Measurements from ENCODE around the gene PCSK9. TPM values are rescaled to one million over a fixed set of nuclear protein-coding genes. Genes with fewer than 3 reads are reported as not detected.

PCSK9 gene
- total RNA-seq, 1 donor from 2014 or later: 0.07 TPM

- H3K9me3 Mint-ChIP-seq: no peaks in the 10 kb centered on the region
- peaks cover 11% of the 10 kb centered on the region for H3K4me1 Mint-ChIP-seq (ENCODE audit: low read depth)
- H3K27me3 Mint-ChIP-seq (ENCODE audit: low read depth): no peaks in the 10 kb centered on the region
- H3K27ac Mint-ChIP-seq: no peak overlapping the region
- H3K36me3 Mint-ChIP-seq (ENCODE audit: low read depth): no peaks in the 10 kb centered on the region
- DNase-seq (ENCODE audit: low spot score): no peak
- no peak overlapping the region for H3K4me3 Mint-ChIP-seq (ENCODE audit: low read depth)
- intact Hi-C loops (cut with micrococcal nuclease): no loop called here
Measured at GRCh38 chr1:55059302-55060132, 20.2 kb downstream of the PCSK9 start.

- intact Hi-C loops (cut with micrococcal nuclease): no loop called here
- DNase-seq (ENCODE audit: low spot score): no peak
- H3K27ac Mint-ChIP-seq: no peak overlapping the region
Measured at GRCh38 chr1:55060133-55060999, 21.0 kb downstream of the PCSK9 start.

GRCh38 chr1:55061000-55061705 is 21.8 kb downstream of the PCSK9 start:
- Mint-ChIP-seq H3K27me3 (ENCODE audit: low read depth) (no peaks in the 10 kb centered on the region), H3K9me3 (no peaks in the 10 kb centered on the region), H3K4me1 (ENCODE audit: low read depth) (peaks cover 11% of the 10 kb centered on the region), H3K27ac (no peak overlapping the region), H3K4me3 (ENCODE audit: low read depth) (no peak overlapping the region), H3K36me3 (ENCODE audit: low read depth) (peaks cover 2% of the 10 kb centered on the region)
- no peak for DNase-seq (ENCODE audit: low spot score)
- intact Hi-C loops (cut with micrococcal nuclease): no loop called here

More at GRCh38 chr1:55060133-55060999, 21.0 kb downstream of the PCSK9 start:
- no peaks in the 10 kb centered on the region for H3K36me3 Mint-ChIP-seq (ENCODE audit: low read depth)
- H3K4me1 Mint-ChIP-seq (ENCODE audit: low read depth): peaks cover 11% of the 10 kb centered on the region
- H3K4me3 Mint-ChIP-seq (ENCODE audit: low read depth): no peak overlapping the region
- no peaks in the 10 kb centered on the region for H3K27me3 Mint-ChIP-seq (ENCODE audit: low read depth)
- H3K9me3 Mint-ChIP-seq: no peaks in the 10 kb centered on the region

GRCh38 chr1:55061706-55062321 is 22.5 kb downstream of the PCSK9 start:
- intact Hi-C loops (cut with micrococcal nuclease): no loop called here
- no peak overlapping the region for H3K27ac Mint-ChIP-seq
- peaks cover 11% of the 10 kb centered on the region for H3K4me1 Mint-ChIP-seq (ENCODE audit: low read depth)
- H3K4me3 Mint-ChIP-seq (ENCODE audit: low read depth): no peak overlapping the region
- peaks cover 9% of the 10 kb centered on the region for H3K36me3 Mint-ChIP-seq (ENCODE audit: low read depth)
- DNase-seq (ENCODE audit: low spot score): no peak
- no peaks in the 10 kb centered on the region for H3K9me3 Mint-ChIP-seq
- no peaks in the 10 kb centered on the region for H3K27me3 Mint-ChIP-seq (ENCODE audit: low read depth)

GRCh38 chr1:55062801-55063576 is 23.6 kb downstream of the PCSK9 start:
- DNase-seq (ENCODE audit: low spot score): no peak
- intact Hi-C loops (cut with micrococcal nuclease): no loop called here
- Mint-ChIP-seq H3K4me1 (ENCODE audit: low read depth) (peaks cover 14% of the 10 kb centered on the region), H3K27me3 (ENCODE audit: low read depth) (no peaks in the 10 kb centered on the region), H3K27ac (no peak overlapping the region), H3K9me3 (no peaks in the 10 kb centered on the region), H3K4me3 (ENCODE audit: low read depth) (no peak overlapping the region), H3K36me3 (ENCODE audit: low read depth) (peaks cover 16% of the 10 kb centered on the region)

- Mint-ChIP-seq H3K4me1 (ENCODE audit: low read depth) (peaks cover 14% of the 10 kb centered on the region), H3K4me3 (ENCODE audit: low read depth) (no peak overlapping the region), H3K27ac (no peak overlapping the region), H3K9me3 (no peaks in the 10 kb centered on the region), H3K36me3 (ENCODE audit: low read depth) (peaks cover 18% of the 10 kb centered on the region), H3K27me3 (ENCODE audit: low read depth) (no peaks in the 10 kb centered on the region)
- DNase-seq (ENCODE audit: low spot score): no peak
- intact Hi-C loops (cut with micrococcal nuclease): no loop called here
Measured at GRCh38 chr1:55063577-55063942, 24.2 kb downstream of the PCSK9 start.

- Mint-ChIP-seq H3K36me3 (ENCODE audit: low read depth) (peaks cover 23% of the 10 kb centered on the region), H3K4me3 (ENCODE audit: low read depth) (no peak overlapping the region), H3K9me3 (no peaks in the 10 kb centered on the region), H3K27ac (no peak overlapping the region), H3K4me1 (ENCODE audit: low read depth) (peaks cover 14% of the 10 kb centered on the region), H3K27me3 (ENCODE audit: low read depth) (no peaks in the 10 kb centered on the region)
- intact Hi-C loops (cut with micrococcal nuclease): no loop called here
- DNase-seq (ENCODE audit: low spot score): no peak
Measured at GRCh38 chr1:55064071-55064581, 24.8 kb downstream of the PCSK9 start.

- no peak overlapping the region for H3K4me3 Mint-ChIP-seq (ENCODE audit: low read depth)
- H3K36me3 Mint-ChIP-seq (ENCODE audit: low read depth): peaks cover 29% of the 10 kb centered on the region
- no peaks in the 10 kb centered on the region for H3K27me3 Mint-ChIP-seq (ENCODE audit: low read depth)
- peaks cover 14% of the 10 kb centered on the region for H3K4me1 Mint-ChIP-seq (ENCODE audit: low read depth)
- no peaks in the 10 kb centered on the region for H3K9me3 Mint-ChIP-seq
- intact Hi-C loops (cut with micrococcal nuclease): no loop called here
- no peak overlapping the region for H3K27ac Mint-ChIP-seq
- no peak for DNase-seq (ENCODE audit: low spot score)
Measured at GRCh38 chr1:55064861-55065263, 25.5 kb downstream of the PCSK9 start.

- Mint-ChIP-seq H3K4me3 (ENCODE audit: low read depth) (no peak overlapping the region), H3K27ac (no peak overlapping the region), H3K4me1 (ENCODE audit: low read depth) (peaks cover 7% of the 10 kb centered on the region), H3K9me3 (no peaks in the 10 kb centered on the region), H3K36me3 (ENCODE audit: low read depth) (peaks cover 37% of the 10 kb centered on the region), H3K27me3 (ENCODE audit: low read depth) (no peaks in the 10 kb centered on the region)
- no peak for DNase-seq (ENCODE audit: low spot score)
- intact Hi-C loops (cut with micrococcal nuclease): no loop called here
Measured at GRCh38 chr1:55065648-55066047, 26.3 kb downstream of the PCSK9 start.

GRCh38 chr1:55067022-55067778 is 27.9 kb downstream of the PCSK9 start:
- no peak for DNase-seq (ENCODE audit: low spot score)
- intact Hi-C loops (cut with micrococcal nuclease): no loop called here
- H3K4me3 Mint-ChIP-seq (ENCODE audit: low read depth): no peak overlapping the region
- H3K36me3 Mint-ChIP-seq (ENCODE audit: low read depth): peaks cover 52% of the 10 kb centered on the region
- no peaks in the 10 kb centered on the region for H3K9me3 Mint-ChIP-seq
- H3K4me1 Mint-ChIP-seq (ENCODE audit: low read depth): peaks cover 10% of the 10 kb centered on the region
- no peak overlapping the region for H3K27ac Mint-ChIP-seq
- no peaks in the 10 kb centered on the region for H3K27me3 Mint-ChIP-seq (ENCODE audit: low read depth)

- Mint-ChIP-seq H3K27me3 (ENCODE audit: low read depth) (no peaks in the 10 kb centered on the region), H3K36me3 (ENCODE audit: low read depth) (peaks cover 59% of the 10 kb centered on the region), H3K9me3 (no peaks in the 10 kb centered on the region), H3K4me3 (ENCODE audit: low read depth) (no peak overlapping the region), H3K27ac (no peak overlapping the region), H3K4me1 (ENCODE audit: low read depth) (peaks cover 16% of the 10 kb centered on the region)
- intact Hi-C loops (cut with micrococcal nuclease): no loop called here
- no peak for DNase-seq (ENCODE audit: low spot score)
Measured at GRCh38 chr1:55067914-55068313, 28.6 kb downstream of the PCSK9 start.

All from activated T-helper 2 cell treated with anti-CD3 and anti-CD28 coated beads, Interferon-gamma antibody, Interleukin-2, Interleukin-4, amounts not matched to agents 10 μg/mL and 5 μg/mL and 100 μg/mL, durations not matched to agents 14 hours and 24 hours and 36 hours (primary cell).